Esophagus muscularis mucosa (tissue), 3 donors: ENCODE results near the gene RHBDL1.

ENCODE experiments used
- CTCF ChIP-seq, 3 experiments: fragments of 200-600 bp in 2 of 3; fragments of 450-650 bp in 1 of 3; sonication (generic) in 2 of 3; IDR thresholded peaks; one replicate each; pipeline ENCODE4 v1.5.1; 2017 to 2019; ENCODE audit warnings: antibody characterized with exemption in 3 of 3, mild to moderate bottlenecking in 2 of 3, moderate library complexity in 1 of 3
- POLR2AphosphoS5 ChIP-seq, 2 donors: sonication (generic); formaldehyde crosslinking; IDR thresholded peaks; one replicate each; pipeline ENCODE4 v1.6.1; 2017; ENCODE audit warnings: antibody characterized with exemption in 2 of 2

GRCh38 chr16:708019-708418 is 32.5 kb downstream of the RHBDL1 start:
- no peak for TF ChIP-seq CTCF (IDR thresholded peaks at IDR 0.05)
- no peak for TF ChIP-seq POLR2AphosphoS5 (IDR thresholded peaks at IDR 0.05)
